Measurements from ENCODE around the gene C3orf62.
"Not testable (repeated sequence)": the region's sequence is repeated elsewhere in the genome, so short reads cannot be mapped to it uniquely, and the experiment has no call there.

Gene C3orf62

GRCh38 chr3:49269443-49270155, 7.4 kb downstream of the C3orf62 start:
- no peak for DNase-seq (ENCODE audit: low read depth in 1 of 2, low spot score in 1 of 2)

- no peak for DNase-seq (ENCODE audit: low read depth in 1 of 2, low spot score in 1 of 2)
Observed at GRCh38 chr3:49266410-49267095, 10.5 kb downstream of the C3orf62 start.

- DNase-seq (ENCODE audit: low read depth in 1 of 2, low spot score in 1 of 2), result no peak
Observed at GRCh38 chr3:49265661-49266386, 11.2 kb downstream of the C3orf62 start.

GRCh38 chr3:49263159-49263889, 13.7 kb downstream of the C3orf62 start:
- DNase-seq (ENCODE audit: low read depth in 1 of 2, low spot score in 1 of 2), result no peak

- no peak for DNase-seq (ENCODE audit: low read depth in 1 of 2, low spot score in 1 of 2)
Observed at GRCh38 chr3:49260806-49261324, 16.2 kb downstream of the C3orf62 start.

GRCh38 chr3:49257187-49257586, 19.8 kb downstream of the C3orf62 start:
- no peak for DNase-seq (ENCODE audit: low read depth in 1 of 2, low spot score in 1 of 2)

- DNase-seq (ENCODE audit: low read depth in 1 of 2, low spot score in 1 of 2), result no peak
Observed at GRCh38 chr3:49255718-49256511, 21.1 kb downstream of the C3orf62 start.

GRCh38 chr3:49255112-49255511, 21.9 kb downstream of the C3orf62 start:
- DNase-seq (ENCODE audit: low read depth in 1 of 2, low spot score in 1 of 2), result no peak

- DNase-seq (ENCODE audit: low read depth in 1 of 2, low spot score in 1 of 2), result no peak
Observed at GRCh38 chr3:49253512-49253911, 23.5 kb downstream of the C3orf62 start.

- DNase-seq (ENCODE audit: low read depth in 1 of 2, low spot score in 1 of 2), result no peak
Observed at GRCh38 chr3:49248840-49249227, 28.2 kb downstream of the C3orf62 start.

- DNase-seq (ENCODE audit: low read depth in 1 of 2, low spot score in 1 of 2), result no peak
Observed at GRCh38 chr3:49244581-49245205, 32.3 kb downstream of the C3orf62 start.

GRCh38 chr3:49240091-49240490, 36.9 kb downstream of the C3orf62 start:
- not testable (repeated sequence) for DNase-seq (ENCODE audit: low read depth in 1 of 2, low spot score in 1 of 2)

GRCh38 chr3:49238274-49239127, 38.5 kb downstream of the C3orf62 start:
- DNase-seq (ENCODE audit: low read depth in 1 of 2, low spot score in 1 of 2), result no peak

GRCh38 chr3:49237344-49237743, 39.7 kb downstream of the C3orf62 start:
- DNase-seq (ENCODE audit: low read depth in 1 of 2, low spot score in 1 of 2), result no peak

- no peak for DNase-seq (ENCODE audit: low read depth in 1 of 2, low spot score in 1 of 2)
Observed at GRCh38 chr3:49236226-49236625, 40.8 kb downstream of the C3orf62 start.

GRCh38 chr3:49228817-49229216, 48.2 kb downstream of the C3orf62 start:
- not testable (repeated sequence) for DNase-seq (ENCODE audit: low read depth in 1 of 2, low spot score in 1 of 2)

GRCh38 chr3:49222002-49222401, 55.0 kb downstream of the C3orf62 start:
- DNase-seq (ENCODE audit: low read depth in 1 of 2, low spot score in 1 of 2), result no peak

- not testable (repeated sequence) for DNase-seq (ENCODE audit: low read depth in 1 of 2, low spot score in 1 of 2)
Observed at GRCh38 chr3:49220985-49221563, 56.0 kb downstream of the C3orf62 start.

- DNase-seq (ENCODE audit: low read depth in 1 of 2, low spot score in 1 of 2), result no peak
Observed at GRCh38 chr3:49219132-49219531, 57.9 kb downstream of the C3orf62 start.
